ENCODE data around the gene SH3RF3. TPM values are rescaled to one million over a fixed set of nuclear protein-coding genes. Genes with fewer than 3 reads are reported as not detected.

The SH3RF3 gene
- total and polyA plus RNA-seq, 9 of the 15 experiments (the other 6 are each of a cell fraction or from before 2014, with no cell fraction given) = 0.02 TPM; not detected in 8

- no peak for DNase-seq (ENCODE audit: extremely low read depth in 1 of 4, low spot score in 3 of 4)
- Histone ChIP-seq H4K20me1 (replicated peaks; ENCODE audit: control insufficient read depth, insufficient read depth, low read length) (peaks cover 13% of the 10 kb centered on the region; the same call in 1 of the 2 replicates), H3K4me2 (ENCODE audit: insufficient read depth, low read length) (no peak overlapping the region), H3K4me3 (no peak overlapping the region), H3K27ac (ENCODE audit: extremely low read depth, low read depth, low read length) (no peak overlapping the region), H3K4me1 (replicated peaks in 1 of 2; ENCODE audit: control insufficient read depth in 2 of 2, insufficient read depth in 2 of 2, low read length in 2 of 2) (no peaks in the 10 kb centered on the region), H2AFZ (ENCODE audit: low read depth, low read length) (no peak overlapping the region), H3K36me3 (ENCODE audit: control insufficient read depth, insufficient read depth, low read length) (no peaks in the 10 kb centered on the region), H3K79me2 (ENCODE audit: control insufficient read depth, insufficient read depth, low read length) (no peaks in the 10 kb centered on the region), H3K9me1 (ENCODE audit: control insufficient read depth, insufficient read depth, low read length) (no peaks in the 10 kb centered on the region), H3K9ac (ENCODE audit: insufficient read depth in 1 of 2, low read depth in 2 of 2, low read length in 2 of 2) (no peak overlapping the region), H3K27me3 (ENCODE audit: control insufficient read depth in 2 of 2, insufficient read depth in 2 of 2, low read length in 2 of 2) (peaks cover 15 to 45% of the 10 kb centered on the region in 2 experiments; a peak in 3 of 5 replicates), H3K9me3 (replicated peaks; ENCODE audit: control insufficient read depth, insufficient read depth, low read depth, low read length) (no peaks in the 10 kb centered on the region)
- FAIRE-seq = no peak
- TF ChIP-seq SMARCB1 (IDR thresholded peaks at IDR 0.05; ENCODE audit: insufficient read length, low read depth) (no peak), ZNF695 (CRISPR knock-in tag; IDR thresholded peaks at IDR 0.05) (no peak), RUNX1 (IDR thresholded peaks at IDR 0.05; ENCODE audit: low read depth) (no peak), ARID2 (IDR thresholded peaks at IDR 0.05) (no peak), FOXJ2 (tag; IDR thresholded peaks at IDR 0.05) (no peak), MAX (CRISPR knock-in tag; IDR thresholded peaks at IDR 0.05) (no peak)
- intact Hi-C loops (cut with micrococcal nuclease) = no loop called here
- ChIA-PET CTCF (ENCODE audit: low intra/inter-chr PET ratio) (no interaction called here), POLR2A (no interaction called here)
- ATAC-seq = no peak
- WGBS (ENCODE audit: insufficient coverage, low coverage, missing lambda C conversion rate) = 3% methylated on average over 18 of the region's 22 CpGs
- no TSS peak for BruUV-seq (replicated peaks)
- in situ Hi-C loops (cut with MboI) = no loop called here
Measured at GRCh38 chr2:109203246-109204011, 74.4 kb downstream of the SH3RF3 start.
